Nephron progenitor cell (in vitro differentiated cells): ENCODE measurements around the gene BUB1B.

Source experiments
- DNase-seq: peaks from one replicate; pipeline ENCODE4 v3.0.0; 2021
- H3K27ac Mint-ChIP-seq: 2 replicates; pipeline ENCODE4 v1.8.0; 2021; ENCODE audit warnings: mild to moderate bottlenecking, moderate library complexity, mixed read lengths
- H3K27me3 Mint-ChIP-seq: 2 replicates; pipeline ENCODE4 v1.8.0; 2021; ENCODE audit warnings: mild to moderate bottlenecking, low read depth, mixed read lengths; ENCODE audit not compliant: poor library complexity
- H3K36me3 Mint-ChIP-seq: 2 replicates; pipeline ENCODE4 v1.8.0; 2021; ENCODE audit warnings: low read depth, mixed read lengths
- H3K4me1 Mint-ChIP-seq: 2 replicates; pipeline ENCODE4 v1.8.0; 2021; ENCODE audit warnings: mixed read lengths
- H3K4me3 Mint-ChIP-seq: 2 replicates; pipeline ENCODE4 v1.8.0; 2021; ENCODE audit warnings: mild to moderate bottlenecking, moderate library complexity, mixed read lengths
- H3K9me3 Mint-ChIP-seq: 2 replicates; pipeline ENCODE4 v1.8.0; 2021; ENCODE audit warnings: mild to moderate bottlenecking, moderate library complexity, mixed read lengths
- TF ChIP-seq, protein P1 (sequence below): fragments of 200-600 bp; sonication (generic); IDR thresholded peaks from 2 replicates; pipeline ENCODE4 v1.5.0; 2021; ENCODE audit warnings: antibody characterized with exemption

BUB1B gene

DNA sequence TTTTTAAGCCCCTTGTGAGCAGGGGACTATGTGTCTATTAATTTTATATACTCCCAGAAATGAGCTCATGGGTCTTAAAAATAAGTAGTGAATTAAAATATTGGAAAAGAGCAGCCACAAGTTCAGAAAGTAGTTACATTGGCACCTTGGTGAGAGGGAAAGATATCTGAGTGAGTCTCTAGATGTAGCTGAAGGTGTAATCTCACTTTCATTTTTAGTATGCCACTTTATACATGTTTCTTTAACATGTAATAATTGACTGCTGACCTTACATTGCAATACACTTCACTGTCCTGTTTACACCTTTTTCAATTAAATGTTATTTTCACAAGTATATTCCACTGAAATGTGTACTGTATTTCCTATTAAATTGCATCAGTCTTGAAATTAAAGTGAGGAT, 65.9 kb downstream of the BUB1B start:
- no peaks in the 10 kb centered on the region for H3K4me1 Mint-ChIP-seq
- no peak overlapping the region for H3K27ac Mint-ChIP-seq
- H3K9me3 Mint-ChIP-seq = no peaks in the 10 kb centered on the region
- DNase-seq = no peak
- H3K27me3 Mint-ChIP-seq = peaks cover 7% of the 10 kb centered on the region
- H3K4me3 Mint-ChIP-seq = no peak overlapping the region
- TF ChIP-seq, protein P1, sequence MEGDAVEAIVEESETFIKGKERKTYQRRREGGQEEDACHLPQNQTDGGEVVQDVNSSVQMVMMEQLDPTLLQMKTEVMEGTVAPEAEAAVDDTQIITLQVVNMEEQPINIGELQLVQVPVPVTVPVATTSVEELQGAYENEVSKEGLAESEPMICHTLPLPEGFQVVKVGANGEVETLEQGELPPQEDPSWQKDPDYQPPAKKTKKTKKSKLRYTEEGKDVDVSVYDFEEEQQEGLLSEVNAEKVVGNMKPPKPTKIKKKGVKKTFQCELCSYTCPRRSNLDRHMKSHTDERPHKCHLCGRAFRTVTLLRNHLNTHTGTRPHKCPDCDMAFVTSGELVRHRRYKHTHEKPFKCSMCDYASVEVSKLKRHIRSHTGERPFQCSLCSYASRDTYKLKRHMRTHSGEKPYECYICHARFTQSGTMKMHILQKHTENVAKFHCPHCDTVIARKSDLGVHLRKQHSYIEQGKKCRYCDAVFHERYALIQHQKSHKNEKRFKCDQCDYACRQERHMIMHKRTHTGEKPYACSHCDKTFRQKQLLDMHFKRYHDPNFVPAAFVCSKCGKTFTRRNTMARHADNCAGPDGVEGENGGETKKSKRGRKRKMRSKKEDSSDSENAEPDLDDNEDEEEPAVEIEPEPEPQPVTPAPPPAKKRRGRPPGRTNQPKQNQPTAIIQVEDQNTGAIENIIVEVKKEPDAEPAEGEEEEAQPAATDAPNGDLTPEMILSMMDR = no peak
- peaks cover 52% of the 10 kb centered on the region for H3K36me3 Mint-ChIP-seq

DNA sequence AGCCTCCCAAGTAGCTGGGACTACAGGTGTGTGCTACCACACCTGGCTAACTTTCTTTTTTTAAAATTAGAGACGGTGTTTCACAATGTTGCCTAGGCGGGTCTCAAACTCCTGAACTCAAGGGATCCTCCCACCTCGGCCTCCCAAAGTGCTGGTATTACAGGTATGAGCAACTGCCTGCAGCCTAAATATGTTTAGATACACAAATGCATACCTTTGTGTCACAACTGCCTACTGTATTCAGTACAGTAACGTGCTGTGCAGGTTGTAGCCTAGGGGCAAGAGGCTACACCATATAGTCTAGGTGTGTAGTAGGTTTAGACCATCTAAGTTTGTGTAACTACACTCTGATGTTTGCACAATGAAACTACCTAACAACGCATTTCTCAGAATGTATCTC, 68.4 kb downstream of the BUB1B start:
- H3K27me3 Mint-ChIP-seq = peaks cover 7% of the 10 kb centered on the region

DNA sequence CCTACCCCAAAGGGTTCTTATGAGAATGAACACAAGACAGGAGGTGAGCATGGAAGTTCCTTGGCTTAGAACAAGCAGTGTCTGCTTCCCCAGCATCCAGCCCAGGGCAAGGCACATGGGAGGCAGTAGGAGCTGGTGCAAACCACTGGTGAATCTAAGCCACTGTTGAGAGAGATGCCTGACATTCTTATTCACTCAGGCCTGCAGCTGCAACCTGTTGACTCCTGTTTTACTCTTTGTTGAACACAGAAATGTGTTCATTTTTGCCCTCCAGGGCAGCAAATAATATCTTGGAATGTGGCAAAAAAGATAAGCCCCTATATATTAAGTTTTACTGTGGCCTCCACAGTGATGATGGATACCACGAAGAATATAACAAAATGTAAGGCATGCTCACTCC, 69.1 kb downstream of the BUB1B start:
- no peak for DNase-seq
- TF ChIP-seq, protein P1 = no peak
- peaks cover 4% of the 10 kb centered on the region for H3K27me3 Mint-ChIP-seq

More for the DNA sequence above, 68.4 kb downstream of the BUB1B start:
- peaks cover 31% of the 10 kb centered on the region for H3K36me3 Mint-ChIP-seq
- no peak overlapping the region for H3K4me3 Mint-ChIP-seq
- no peak for DNase-seq
- H3K27ac Mint-ChIP-seq = no peak overlapping the region
- H3K9me3 Mint-ChIP-seq = no peaks in the 10 kb centered on the region
- TF ChIP-seq, protein P1 = no peak
- H3K4me1 Mint-ChIP-seq = peaks cover 7% of the 10 kb centered on the region

DNA sequence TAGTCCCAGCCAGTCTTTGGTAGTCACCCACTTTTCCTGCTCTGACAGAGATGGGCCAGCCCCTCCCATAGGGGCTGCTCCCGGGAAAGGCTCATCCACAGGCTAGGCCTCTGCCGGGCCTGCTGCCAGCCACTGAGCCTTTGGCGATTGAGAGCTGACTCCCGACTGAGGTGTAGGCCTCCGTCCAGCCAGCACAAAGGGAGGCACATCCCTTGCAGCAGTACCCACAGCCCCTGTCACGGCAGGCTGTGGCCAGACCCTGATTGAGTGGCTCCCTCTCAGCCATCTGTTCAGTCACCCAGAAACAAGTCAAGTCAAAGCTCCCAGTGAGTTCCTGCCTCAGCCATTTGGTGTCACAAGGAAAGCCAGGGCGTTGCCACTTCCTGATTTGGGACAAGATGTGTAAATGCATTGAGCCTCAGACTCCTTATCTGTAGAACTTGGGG, 71.8 kb downstream of the BUB1B start:
- Mint-ChIP-seq H3K27me3 (peaks cover 18% of the 10 kb centered on the region), H3K4me1 (peaks cover 7% of the 10 kb centered on the region), H3K27ac (no peak overlapping the region), H3K4me3 (no peak overlapping the region), H3K36me3 (peaks cover 18% of the 10 kb centered on the region), H3K9me3 (no peaks in the 10 kb centered on the region)
- DNase-seq = no peak
- TF ChIP-seq, protein P1 = no peak

More for the DNA sequence above, 69.1 kb downstream of the BUB1B start:
- peaks cover 7% of the 10 kb centered on the region for H3K4me1 Mint-ChIP-seq
- H3K36me3 Mint-ChIP-seq = peaks cover 24% of the 10 kb centered on the region
- H3K4me3 Mint-ChIP-seq = no peak overlapping the region
- H3K27ac Mint-ChIP-seq = no peak overlapping the region
- no peaks in the 10 kb centered on the region for H3K9me3 Mint-ChIP-seq

DNA sequence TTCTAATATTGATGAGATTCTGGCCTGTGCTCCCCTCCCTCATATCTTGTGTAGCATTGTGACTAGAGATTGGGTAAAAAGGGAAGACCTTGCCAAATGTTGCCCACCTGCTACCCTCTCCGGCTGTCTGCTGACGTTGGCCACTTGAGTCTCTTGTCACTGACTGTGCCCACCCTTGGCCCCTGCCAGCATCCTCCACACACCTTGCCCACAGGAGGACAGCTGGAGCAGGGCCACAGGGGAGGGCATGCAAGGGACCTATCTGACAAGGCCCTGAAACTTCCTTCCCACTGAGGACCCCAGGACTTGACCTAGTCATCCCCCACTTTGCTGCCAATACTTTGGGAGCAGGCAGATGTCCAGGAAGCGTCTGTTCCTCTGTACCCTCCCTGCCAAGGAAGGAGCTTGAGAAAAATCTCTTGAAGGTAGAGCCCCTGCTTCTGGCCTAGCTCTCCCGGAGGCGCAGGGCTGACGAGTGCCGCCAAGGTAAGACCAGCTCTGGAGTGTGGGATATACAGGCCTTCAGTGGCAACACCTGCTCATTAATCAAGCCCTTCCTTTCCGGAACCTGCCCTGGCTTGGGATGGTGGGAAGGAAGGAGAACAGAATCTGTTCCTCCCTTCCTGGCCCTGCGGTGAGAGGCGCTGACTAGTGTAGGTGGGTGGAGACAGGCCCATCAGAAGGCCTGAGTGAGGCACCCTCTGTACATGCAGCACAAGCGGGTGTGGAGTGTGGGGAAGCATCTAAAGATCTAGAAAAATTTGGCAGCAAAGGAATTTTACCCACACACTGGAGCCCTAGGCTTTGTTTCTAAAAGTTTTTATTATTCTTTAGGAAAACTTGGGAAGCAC, 73.1 kb downstream of the BUB1B start:
- H3K27ac Mint-ChIP-seq = no peak overlapping the region
- H3K4me3 Mint-ChIP-seq = no peak overlapping the region
- H3K4me1 Mint-ChIP-seq = peaks cover 15% of the 10 kb centered on the region
- TF ChIP-seq, protein P1 = no peak
- DNase-seq = no peak
- peaks cover 31% of the 10 kb centered on the region for H3K27me3 Mint-ChIP-seq
- H3K36me3 Mint-ChIP-seq = peaks cover 13% of the 10 kb centered on the region
- no peaks in the 10 kb centered on the region for H3K9me3 Mint-ChIP-seq

DNA sequence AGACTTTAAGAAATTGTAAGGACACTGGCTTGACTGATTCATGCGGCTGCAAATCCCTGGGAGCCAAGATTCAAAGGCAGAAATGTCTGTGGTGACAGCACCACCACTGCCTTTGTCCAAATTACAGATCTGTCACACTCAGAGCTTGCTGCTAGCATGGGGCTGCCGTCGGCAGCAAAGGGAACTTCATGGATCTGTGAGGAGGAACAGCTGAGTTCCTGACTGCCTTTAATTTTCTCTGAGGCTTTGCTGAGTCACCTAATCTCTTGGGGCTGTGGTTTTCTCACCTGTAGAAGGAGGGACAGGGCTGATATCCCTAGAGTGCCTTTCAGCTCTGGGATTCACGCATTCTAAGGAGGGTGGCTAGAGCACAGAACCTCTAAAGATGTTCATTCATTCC, 73.9 kb downstream of the BUB1B start:
- DNase-seq = no peak
- H3K4me3 Mint-ChIP-seq = no peak overlapping the region
- TF ChIP-seq, protein P1 = no peak
- H3K4me1 Mint-ChIP-seq = peaks cover 21% of the 10 kb centered on the region
- H3K27ac Mint-ChIP-seq = no peak overlapping the region
- H3K36me3 Mint-ChIP-seq = peaks cover 8% of the 10 kb centered on the region
- peaks cover 38% of the 10 kb centered on the region for H3K27me3 Mint-ChIP-seq
- no peaks in the 10 kb centered on the region for H3K9me3 Mint-ChIP-seq
